ENCODE measurements around the gene VAV1. TPM values are rescaled to one million over a fixed set of nuclear protein-coding genes. Genes with fewer than 3 reads are reported as not detected.

Gene VAV1
- total and polyA plus RNA-seq, 2 of the 8 experiments (the other 6 are each of a cell fraction or from before 2014, with no cell fraction given), result 0.21 to 0.22 TPM

- TF ChIP-seq POLR2A (IDR thresholded peaks at IDR 0.05; ENCODE audit: control extremely low read depth in 1 of 2, low read depth in 2 of 2, low read length in 2 of 2), result no peak
- TF ChIP-seq ASH2L (IDR thresholded peaks at IDR 0.05; ENCODE audit: low read length), result peak; percentile 68
- TF ChIP-seq CHD7 (IDR thresholded peaks at IDR 0.05; ENCODE audit: insufficient replicate concordance, low read length), result no peak
- TF ChIP-seq RFX5 (IDR thresholded peaks at IDR 0.05; ENCODE audit: borderline replicate concordance, low read depth, low read length), result no peak
- 0 out of 2 replicates have a peak, but pooled peaks have one; percentile 49 for TF ChIP-seq RBBP5 (IDR thresholded peaks at IDR 0.05; ENCODE audit: borderline replicate concordance, low read depth, low read length)
- no peak for TF ChIP-seq SRF (IDR thresholded peaks at IDR 0.05; ENCODE audit: low read depth, low read length)
- no peak for TF ChIP-seq CBX8 (IDR thresholded peaks at IDR 0.05; ENCODE audit: borderline replicate concordance, low read depth, low read length)
- no peak for TF ChIP-seq MAX (IDR thresholded peaks at IDR 0.05)
- no peak for TF ChIP-seq CREB1 (IDR thresholded peaks at IDR 0.05)
- peak; percentile 67; the same call in 1 of the 2 replicates for TF ChIP-seq GABPA (IDR thresholded peaks at IDR 0.05; ENCODE audit: borderline replicate concordance, insufficient read depth, low read length)
Measured at GRCh38 chr19:6737873-6738786, 34.4 kb upstream of the VAV1 start (continued).

Measured in H1 (cell line).